A549 (cell line): Measurements from ENCODE around the gene LHCGR. TPM values are rescaled to one million over a fixed set of nuclear protein-coding genes. Genes with fewer than 3 reads are reported as not detected.

Experiments
- ATAC-seq, 2 experiments: fragments of 200-7000 bp in 1 of 2; fragments of >200 bp in 1 of 2; cut with Nextera tagmentation in 1 of 2; cut with Tn5 transposase in 1 of 2; 3 replicates each; pipeline versions ENCODE4 v1.8.0 to v1.9.1; 2018 to 2020; ENCODE audit warnings: mild to moderate bottlenecking in 1 of 2, moderate library complexity in 1 of 2
- CTCF ChIA-PET: fragments of 300-600 bp; sonication (Branson Sonifier 250); formaldehyde crosslinking; extraction: SDS; loops from one replicate; lab custom pipeline; 2021; ENCODE audit warnings: antibody characterized with exemption, inconsistent platforms; lab: Yijun Ruan, JAX
- POLR2A ChIA-PET: fragments of 350-600 bp; formaldehyde crosslinking; extraction: SDS; loops from one replicate; lab custom pipeline; 2021; ENCODE audit warnings: antibody characterized with exemption, inconsistent platforms; lab: Yijun Ruan, JAX
- DNase-seq, 2 experiments: peaks; one replicate each; pipeline versions ENCODE4 v3.0.0 to v3.0.0-alpha.2; 2011 to 2016; ENCODE audit warnings: low read depth in 1 of 2, low spot score in 1 of 2
- FAIRE-seq: peaks from 2 replicates; lab custom pipeline; 2011; peaks lifted over from hg19 to GRCh38; lab: Jason Lieb, UNC
- H3K27ac ChIP-seq, 2 experiments: fragments of >200 bp; sonication (Bioruptor Twin); formaldehyde crosslinking; 3 replicates each; pipeline ENCODE4 v1.5.1; 2016 to 2017
- H3K4me1 ChIP-seq: fragments of >200 bp; sonication (Bioruptor Twin); formaldehyde crosslinking; 3 replicates; pipeline ENCODE4 v1.6.1; 2016
- H3K4me2 ChIP-seq: fragments of >200 bp; sonication (Bioruptor Twin); formaldehyde crosslinking; 3 replicates; pipeline ENCODE4 v1.6.1; 2016
- H3K4me3 ChIP-seq: fragments of >200 bp; sonication (Bioruptor Twin); formaldehyde crosslinking; 3 replicates; pipeline ENCODE4 v1.5.1; 2016
- H3K9me3 ChIP-seq: fragments of >200 bp; sonication (Bioruptor Twin); formaldehyde crosslinking; 3 replicates; pipeline ENCODE4 v1.6.1; 2016
- CBX2 ChIP-seq: fragments of 200-600 bp; sonication (generic); IDR thresholded peaks from 2 replicates; pipeline ENCODE4 v1.6.1; 2016; ENCODE audit warnings: low read depth, mild to moderate bottlenecking, borderline replicate concordance
- CHD2 ChIP-seq: fragments of 150-350 bp; IDR thresholded peaks from 2 replicates; pipeline ENCODE4 v1.6.1; 2014; ENCODE audit warnings: low read length; ENCODE audit not compliant: partially characterized antibody
- CHD4 ChIP-seq: fragments of 200-600 bp; sonication (generic); IDR thresholded peaks from 2 replicates; pipeline ENCODE4 v1.6.1; 2016; ENCODE audit warnings: antibody characterized with exemption, mild to moderate bottlenecking, borderline replicate concordance
- E2F6 ChIP-seq: IDR thresholded peaks from 2 replicates; pipeline ENCODE4 v1.6.1; 2012; ENCODE audit warnings: low read depth, borderline replicate concordance
- GATA3 ChIP-seq: IDR thresholded peaks from 2 replicates; pipeline ENCODE4 v1.6.1; 2012; ENCODE audit warnings: borderline replicate concordance
- HES2 ChIP-seq: fragments of >200 bp; sonication (Bioruptor Twin); formaldehyde crosslinking; IDR thresholded peaks from 2 replicates; pipeline ENCODE4 v1.6.1; 2016
- HMGXB4 ChIP-seq: fragments of 250-450 bp; sonication (Bioruptor Pico); IDR thresholded peaks from 2 replicates; pipeline ENCODE4 v1.5.0; 2021; ENCODE audit warnings: mild to moderate bottlenecking, moderate library complexity, borderline replicate concordance
- JUNB ChIP-seq: fragments of >200 bp; sonication (Bioruptor Twin); formaldehyde crosslinking; IDR thresholded peaks from 2 replicates; pipeline ENCODE4 v1.6.1; 2016
- MAFK ChIP-seq: fragments of 450-650 bp; IDR thresholded peaks from 2 replicates; pipeline ENCODE4 v1.6.1; 2014; ENCODE audit not compliant: partially characterized antibody
- MAZ ChIP-seq: fragments of 150-350 bp; IDR thresholded peaks from 2 replicates; pipeline ENCODE4 v1.6.1; 2014; ENCODE audit warnings: antibody characterized with exemption, low read depth, low read length, borderline replicate concordance
- NPAS2 ChIP-seq: fragments of 250-450 bp; sonication (Bioruptor Pico); IDR thresholded peaks from 2 replicates; pipeline ENCODE4 v1.8.0; 2022; ENCODE audit warnings: mild to moderate bottlenecking, moderate library complexity, borderline replicate concordance
- PHF8 ChIP-seq: fragments of 200-600 bp; sonication (generic); IDR thresholded peaks from 2 replicates; pipeline ENCODE4 v1.6.1; 2016; ENCODE audit warnings: low read depth, mild to moderate bottlenecking, antibody characterized with exemption, moderate library complexity, borderline replicate concordance
- POLR2AphosphoS2 ChIP-seq: conservative IDR thresholded peaks from 2 replicates; pipeline ENCODE4 v1.6.1; 2012; ENCODE audit warnings: low read length, improper control_type of control experiment, inconsistent platforms
- RCOR1 ChIP-seq: fragments of 150-350 bp; IDR thresholded peaks from 2 replicates; pipeline ENCODE4 v1.6.1; 2014; ENCODE audit warnings: antibody characterized with exemption, low read length, low read depth
- USF2 ChIP-seq: fragments of 450-650 bp; IDR thresholded peaks from 2 replicates; pipeline ENCODE4 v1.6.1; 2014; ENCODE audit warnings: antibody characterized with exemption
- WGBS: methylation state at CpG from one replicate; pipeline ENCODE4 v1.1.6; 2017; ENCODE audit errors: missing lambda C conversion rate; 5-methylcytosine and 5-hydroxymethylcytosine counted together
- polyA plus RNA-seq, 4 experiments: library from polyadenylated mRNA; depleted of rRNA in 3 of 4; stranded (reverse); fragments of >200 nt; fragmentation: RNase III in 1 of 4; extraction: RNeasy Plus Mini Kit Qiagen cat#74134 plus additional on column Dnase treatment in 1 of 4; gene quantifications; 2 replicates in 3 of 4; 3 replicates in 1 of 4; pipeline ENCODE4 v1.2.3, GENCODE V29; 2011 to 2017

Gene LHCGR
- polyA plus RNA-seq, 2 of the 4 experiments (the other 2 are of a cell fraction): not detected

- no peak for TF ChIP-seq POLR2AphosphoS2
These were observed 61.9 kb downstream of the LHCGR start (continued) for GRCh38 chr2:48693645-48694044.

GRCh38 chr2:48693066-48693465, 62.5 kb downstream of the LHCGR start:
- ChIA-PET POLR2A (no interaction called here), CTCF (no interaction called here)
- ATAC-seq: no peak
- Histone ChIP-seq H3K27ac (no peak overlapping the region), H3K9me3 (no peaks in the 10 kb centered on the region), H3K4me2 (no peak overlapping the region), H3K4me3 (no peak overlapping the region), H3K4me1 (no peaks in the 10 kb centered on the region)
- 12% methylated on average over 4 of the region's 4 CpGs for WGBS
- FAIRE-seq: no peak
- no peak for TF ChIP-seq CBX2
- no peak for DNase-seq

DNA sequence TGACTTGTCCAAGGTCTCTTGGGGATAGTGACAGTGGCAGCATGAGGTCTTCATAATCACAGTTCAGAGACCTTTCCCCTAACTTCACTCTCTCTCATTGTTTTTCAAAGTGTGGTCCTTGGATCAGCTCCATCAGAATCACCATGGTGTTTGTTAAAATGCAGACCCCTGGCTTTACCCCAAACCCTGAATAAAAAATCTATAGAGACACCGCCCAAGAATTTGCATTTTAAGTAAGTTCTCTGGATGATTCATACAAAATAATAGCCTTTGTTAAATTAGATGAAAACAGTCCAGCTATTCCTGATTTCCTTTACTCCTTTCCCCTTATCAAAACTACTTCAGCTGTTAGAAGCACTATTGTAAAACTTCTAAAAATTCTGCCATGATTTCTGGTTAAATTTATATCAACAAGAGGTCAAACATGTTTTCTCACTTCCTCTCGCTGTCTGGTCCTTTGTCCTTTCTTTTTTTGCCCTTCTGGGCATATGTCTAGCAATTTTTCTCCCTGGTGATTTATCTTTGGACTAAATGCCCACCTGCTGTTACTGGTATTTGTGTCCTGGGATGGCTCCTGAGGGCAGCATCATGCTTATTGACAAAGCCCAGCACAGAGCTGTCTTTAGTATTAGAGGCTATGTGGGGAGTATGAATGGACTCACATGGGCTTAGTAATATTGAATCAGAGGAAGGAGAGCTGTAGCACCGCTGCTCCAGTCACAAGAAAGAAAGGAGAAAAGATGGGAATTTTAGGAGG, 63.4 kb downstream of the LHCGR start:
- Histone ChIP-seq H3K4me3 (no peak overlapping the region), H3K9me3 (no peaks in the 10 kb centered on the region), H3K4me2 (no peak overlapping the region), H3K4me1 (no peaks in the 10 kb centered on the region), H3K27ac (no peak overlapping the region)
- under 1% methylated on average over 3 of the region's 3 CpGs for WGBS
- DNase-seq (no peak), ATAC-seq (no peak), FAIRE-seq (no peak)
- TF ChIP-seq PHF8 (no peak), E2F6 (no peak), CHD2 (no peak), GATA3 (no peak), MAZ (no peak), JUNB (no peak), USF2 (no peak), POLR2AphosphoS2 (no peak)
- CTCF ChIA-PET: no interaction called here
- POLR2A ChIA-PET: no interaction called here

DNA sequence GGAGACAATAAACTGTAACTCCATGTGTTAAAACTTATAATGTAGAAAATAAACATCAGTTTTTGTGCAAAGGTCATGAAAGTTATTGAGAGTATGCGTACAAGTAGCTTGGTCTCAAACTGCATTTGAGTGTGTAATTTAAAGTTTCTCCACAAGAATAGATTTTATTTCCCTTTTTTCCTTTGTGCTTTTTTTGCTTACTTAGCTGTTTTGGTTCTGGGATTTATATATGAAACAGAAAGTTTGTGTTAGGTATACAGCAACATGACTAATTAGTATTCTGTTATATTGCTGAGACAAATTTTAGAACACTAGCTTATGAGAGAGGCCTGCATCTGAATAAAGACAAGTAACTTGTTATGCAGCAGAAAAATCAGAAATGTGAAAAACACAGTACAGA, 70.4 kb downstream of the LHCGR start:
- Histone ChIP-seq H3K27ac (no peak overlapping the region), H3K4me1 (no peaks in the 10 kb centered on the region), H3K9me3 (no peaks in the 10 kb centered on the region), H3K4me2 (no peak overlapping the region), H3K4me3 (no peak overlapping the region)
- 87% methylated on average over 1 of the region's 1 CpG for WGBS
- TF ChIP-seq RCOR1: no peak
- no peak for TF ChIP-seq HMGXB4
- peak; percentile 90 for TF ChIP-seq MAFK
- TF ChIP-seq CHD4: no peak
- TF ChIP-seq HES2: no peak
- TF ChIP-seq NPAS2: no peak
- CTCF ChIA-PET: no interaction called here
- DNase-seq (no peak), ATAC-seq (no peak), FAIRE-seq (no peak)
- POLR2A ChIA-PET: no interaction called here
